Panc1 (cell line): Measurements from ENCODE around the gene ZFHX3. TPM values are rescaled to one million over a fixed set of nuclear protein-coding genes. Genes with fewer than 3 reads are reported as not detected.

Source experiments
- ATAC-seq: fragments of 200-7000 bp; cut with Tn5 transposase; 2 replicates; pipeline ENCODE4 v1.9.1; 2020; ENCODE audit warnings: mild to moderate bottlenecking, moderate library complexity
- BruUV-seq: library from RNA; stranded (reverse); fragments of 400-500 nt; replicated peaks from 2 replicates; lab custom pipeline; 2021; lab: Mats Ljungman, UMichigan
- CTCF ChIA-PET: fragments of 300-600 bp; sonication (Branson Sonifier 250); formaldehyde crosslinking; loops from one replicate; lab custom pipeline; 2022; ENCODE audit warnings: antibody characterized with exemption; lab: Charles Lee
- POLR2A ChIA-PET: fragments of 300-600 bp; sonication (Branson Sonifier 250); formaldehyde crosslinking; loops from one replicate; lab custom pipeline; 2022; ENCODE audit warnings: antibody characterized with exemption; lab: Charles Lee
- DNase-seq: peaks from one replicate; pipeline ENCODE4 v3.0.0-alpha.2; 2010; ENCODE audit warnings: low read depth, low spot score
- H3K27ac ChIP-seq: 2 replicates; pipeline ENCODE4 v1.5.1; 2011; ENCODE audit warnings: mild to moderate bottlenecking, low read length, inconsistent platforms
- H3K27me3 ChIP-seq: fragments of 200-500 bp; sonication (Bioruptor generic); 2 replicates; pipeline ENCODE4 v1.6.0; 2014; ENCODE audit warnings: low read length, inconsistent platforms; ENCODE audit not compliant: control insufficient read depth, insufficient read depth
- H3K36me3 ChIP-seq: fragments of 200-500 bp; sonication (Bioruptor generic); 2 replicates; pipeline ENCODE4 v1.5.1; 2014; ENCODE audit warnings: inconsistent platforms, mild to moderate bottlenecking, low read length, moderate library complexity; ENCODE audit not compliant: control insufficient read depth, insufficient read depth
- H3K4me1 ChIP-seq: 2 replicates; pipeline ENCODE4 v1.5.1; 2011; ENCODE audit warnings: inconsistent platforms, mild to moderate bottlenecking, low read length, moderate library complexity; ENCODE audit not compliant: control insufficient read depth, insufficient read depth
- H3K4me3 ChIP-seq, 2 experiments: 2 replicates each; pipeline ENCODE4 v1.5.1; 2011 to 2012; ENCODE audit warnings: low read depth in 2 of 2, low read length in 2 of 2, mild to moderate bottlenecking in 2 of 2, inconsistent platforms in 1 of 2, moderate library complexity in 1 of 2
- H3K9me3 ChIP-seq: fragments of 200-500 bp; sonication (Bioruptor generic); 2 replicates; pipeline ENCODE4 v1.5.1; 2014; ENCODE audit warnings: low read depth, mild to moderate bottlenecking, inconsistent platforms, low read length, moderate library complexity; ENCODE audit not compliant: control insufficient read depth, insufficient read depth
- CTCF ChIP-seq: fragments of 450-650 bp; IDR thresholded peaks from 2 replicates; pipeline ENCODE4 v1.5.1; 2017; ENCODE audit warnings: mild to moderate bottlenecking
- POLR2AphosphoS5 ChIP-seq: IDR thresholded peaks from 2 replicates; pipeline ENCODE4 v1.6.1; 2012; ENCODE audit warnings: mild to moderate bottlenecking, low read depth, low read length, moderate library complexity
- REST ChIP-seq, 2 experiments: IDR thresholded peaks; 2 replicates each; pipeline ENCODE4 v1.6.1; 2011 to 2012; ENCODE audit warnings: low read depth in 2 of 2, control low read depth in 1 of 2, low read length in 1 of 2, mild to moderate bottlenecking in 1 of 2, moderate library complexity in 1 of 2; ENCODE audit not compliant: insufficient read depth in 1 of 2
- SIN3A ChIP-seq: IDR thresholded peaks from 2 replicates; pipeline ENCODE4 v1.6.1; 2012; ENCODE audit warnings: low read depth, mild to moderate bottlenecking, low read length, moderate library complexity, borderline replicate concordance; ENCODE audit not compliant: insufficient read depth
- TCF7L2 ChIP-seq: IDR thresholded peaks from 2 replicates; pipeline ENCODE4 v1.6.1; 2011; ENCODE audit warnings: mild to moderate bottlenecking, low read depth, low read length, inconsistent platforms
- in situ Hi-C: cut with HindIII; loops from 2 replicates; pipeline ENCODE4 v1.10.0; 2016; ENCODE audit warnings: low sequenced_read_pairs, low pct_unique_long_range_greater_than_20kb
- intact Hi-C: fragments of 100-400 bp; cut with micrococcal nuclease; formaldehyde crosslinking; loops from one replicate; pipeline ENCODE4 v1.10.0; 2022; ENCODE audit not compliant: unreplicated experiment
- total RNA-seq: library from RNA; stranded (reverse); gene quantifications from one replicate; pipeline ENCODE4 v1.2.1, GENCODE V29; 2021; ENCODE audit not compliant: unreplicated experiment

The ZFHX3 gene
- total RNA-seq, 1 experiment from 2014 or later, result 7.1 TPM

GRCh38 chr16:72815348-72816318, 232.3 kb downstream of the ZFHX3 start:
- Histone ChIP-seq H3K36me3 (no peaks in the 10 kb centered on the region), H3K9me3 (no peaks in the 10 kb centered on the region), H3K27ac (no peak overlapping the region), H3K4me1 (no peaks in the 10 kb centered on the region), H3K4me3 (no peak overlapping the region), H3K27me3 (no peaks in the 10 kb centered on the region)
- TF ChIP-seq POLR2AphosphoS5, result no peak
- TF ChIP-seq TCF7L2, result no peak
- TF ChIP-seq REST (IDR thresholded peaks at IDR 0.05; ENCODE audit: insufficient read depth in 1 of 2, low read depth in 2 of 2, low read length in 1 of 2), result no peak
- TF ChIP-seq SIN3A, result no peak
- no peak for TF ChIP-seq CTCF
- ATAC-seq (no peak), DNase-seq (no peak)
- ChIA-PET POLR2A (no interaction called here), CTCF (interaction anchor here (0.6 kb wide), 1 partner anchor 587 kb away, joined by 5 read pairs; no protein-coding TSS in a partner anchor)
- intact Hi-C loops, result no loop called here
- no TSS peak for BruUV-seq
- in situ Hi-C loops, result no loop called here

- Histone ChIP-seq H3K4me3 (no peak overlapping the region), H3K27me3 (no peaks in the 10 kb centered on the region), H3K36me3 (no peaks in the 10 kb centered on the region), H3K27ac (no peak overlapping the region), H3K4me1 (no peaks in the 10 kb centered on the region), H3K9me3 (no peaks in the 10 kb centered on the region)
- no TSS peak for BruUV-seq
- in situ Hi-C loops (no loop called here), intact Hi-C loops (no loop called here)
- DNase-seq (no peak), ATAC-seq (no peak)
- ChIA-PET POLR2A (no interaction called here), CTCF (no interaction called here)
- TF ChIP-seq TCF7L2, result no peak
- no peak for TF ChIP-seq CTCF
- no peak for TF ChIP-seq SIN3A
- no peak for TF ChIP-seq REST (IDR thresholded peaks at IDR 0.05; ENCODE audit: insufficient read depth in 1 of 2, low read depth in 2 of 2, low read length in 1 of 2)
- TF ChIP-seq POLR2AphosphoS5, result no peak
These were observed 233.7 kb downstream of the ZFHX3 start for GRCh38 chr16:72814226-72814625.
